GM12878 (cell line): Measurements from ENCODE around the gene C1orf21. TPM values are rescaled to one million over a fixed set of nuclear protein-coding genes. Genes with fewer than 3 reads are reported as not detected.

Source experiments
- ATAC-seq: fragments of 200-7000 bp; cut with Tn5 transposase; 3 replicates; pipeline ENCODE4 v1.9.1; 2020; ENCODE audit warnings: mild to moderate bottlenecking, moderate library complexity
- BruUV-seq: library from RNA; stranded (reverse); fragments of 400-500 nt; replicated peaks from 2 replicates; lab custom pipeline; 2021; lab: Mats Ljungman, UMichigan
- CTCF ChIA-PET: fragments of 300-600 bp; sonication (Branson Sonifier 250); formaldehyde crosslinking; extraction: SDS; loops from one replicate; lab custom pipeline; 2021; ENCODE audit warnings: inconsistent platforms; lab: Yijun Ruan, JAX
- POLR2A ChIA-PET: fragments of 350-600 bp; formaldehyde crosslinking; extraction: SDS; loops from one replicate; lab custom pipeline; 2021; ENCODE audit warnings: inconsistent platforms; lab: Charles Lee
- RAD21 ChIA-PET: fragments of 300-600 bp; sonication (Branson Sonifier 250); formaldehyde crosslinking; loops from one replicate; lab custom pipeline; 2023; ENCODE audit warnings: antibody characterized with exemption; ENCODE audit not compliant: unreplicated experiment; lab: Charles Lee
- SMC1A ChIA-PET: fragments of 300-600 bp; sonication (Branson Sonifier 250); formaldehyde crosslinking; loops from one replicate; lab custom pipeline; 2023; ENCODE audit not compliant: unreplicated experiment, uncharacterized antibody; lab: Charles Lee
- DNase-seq: peaks from one replicate; pipeline ENCODE4 v3.0.0-alpha.2; 2011; ENCODE audit warnings: low read depth, low spot score
- FAIRE-seq: peaks from 3 replicates; lab custom pipeline; 2011; peaks lifted over from hg19 to GRCh38; lab: Jason Lieb, UNC
- H2AFZ ChIP-seq: 2 replicates; pipeline ENCODE4 v1.6.0; 2011; ENCODE audit warnings: low read depth, low read length, control low read depth; ENCODE audit not compliant: control insufficient read depth
- H3K27ac ChIP-seq: 2 replicates; pipeline ENCODE4 v1.5.1; 2011; ENCODE audit warnings: control low read depth; ENCODE audit not compliant: control insufficient read depth, insufficient read depth
- H3K27me3 ChIP-seq, 2 experiments: replicated peaks in 1 of 2; 2 replicates each; pipeline versions ENCODE4 v1.6.0 to v1.6.1; 2011; ENCODE audit warnings: low read length in 1 of 2; ENCODE audit not compliant: control insufficient read depth in 2 of 2, insufficient read depth in 2 of 2
- H3K36me3 ChIP-seq, 2 experiments: 2 replicates each; pipeline ENCODE4 v1.5.1; 2011; ENCODE audit warnings: low read length in 1 of 2; ENCODE audit not compliant: control insufficient read depth in 2 of 2, insufficient read depth in 2 of 2
- H3K4me1 ChIP-seq: 2 replicates; pipeline ENCODE4 v1.6.1; 2011; ENCODE audit warnings: mild to moderate bottlenecking, low read length, moderate library complexity, mixed read lengths; ENCODE audit not compliant: control insufficient read depth, insufficient read depth
- H3K4me2 ChIP-seq: 2 replicates; pipeline ENCODE4 v1.6.0; 2011; ENCODE audit warnings: control low read depth; ENCODE audit not compliant: control insufficient read depth, insufficient read depth
- H3K4me3 ChIP-seq: fragments of 200-600 bp; sonication (generic); 2 replicates; pipeline ENCODE4 v1.5.1; 2016
- H3K79me2 ChIP-seq: 2 replicates; pipeline ENCODE4 v1.6.0; 2011; ENCODE audit warnings: low read length; ENCODE audit not compliant: control insufficient read depth, insufficient read depth
- H3K9ac ChIP-seq: 2 replicates; pipeline ENCODE4 v1.8.0; 2011; ENCODE audit warnings: low read length, control low read depth, mixed read lengths; ENCODE audit not compliant: control insufficient read depth, insufficient read depth
- H3K9me3 ChIP-seq: replicated peaks from 3 replicates; pipeline ENCODE4 v1.5.1; 2011; ENCODE audit warnings: mild to moderate bottlenecking, low read length; ENCODE audit not compliant: control insufficient read depth, insufficient read depth
- H4K20me1 ChIP-seq: 2 replicates; pipeline ENCODE4 v1.6.0; 2011; ENCODE audit not compliant: control insufficient read depth, insufficient read depth
- CBFB ChIP-seq: IDR thresholded peaks from 2 replicates; pipeline ENCODE4 v1.6.1; 2016; ENCODE audit warnings: antibody characterized with exemption, low read depth
- CBX3 ChIP-seq: fragments of 200-600 bp; sonication (generic); IDR thresholded peaks from 2 replicates; pipeline ENCODE4 v1.6.1; 2016; ENCODE audit warnings: low read depth, borderline replicate concordance
- CHD1 ChIP-seq: IDR thresholded peaks from 2 replicates; pipeline ENCODE4 v1.6.1; 2012; ENCODE audit warnings: low read depth, low read length, improper control_type of control experiment
- CHD2 ChIP-seq: IDR thresholded peaks from 2 replicates; pipeline ENCODE4 v1.6.1; 2011; ENCODE audit warnings: low read depth, low read length, improper control_type of control experiment, borderline replicate concordance
- DPF2 ChIP-seq: fragments of 450-650 bp; IDR thresholded peaks from 2 replicates; pipeline ENCODE4 v1.6.1; 2017; ENCODE audit warnings: mild to moderate bottlenecking
- FOXK2 ChIP-seq: fragments of 450-650 bp; IDR thresholded peaks from 2 replicates; pipeline ENCODE4 v1.6.1; 2017; ENCODE audit warnings: mild to moderate bottlenecking, moderate library complexity
- KLF5 ChIP-seq: fragments of 450-650 bp; IDR thresholded peaks from 2 replicates; pipeline ENCODE4 v1.6.1; 2014; ENCODE audit warnings: mild to moderate bottlenecking; ENCODE audit not compliant: partially characterized antibody
- NFYB ChIP-seq: IDR thresholded peaks from 2 replicates; pipeline ENCODE4 v1.6.1; 2011; ENCODE audit warnings: low read depth, mild to moderate bottlenecking, low read length, improper control_type of control experiment, moderate library complexity; ENCODE audit not compliant: insufficient read depth
- RCOR1 ChIP-seq: conservative IDR thresholded peaks from 2 replicates; pipeline ENCODE4 v1.6.1; 2012; ENCODE audit warnings: low read depth, low read length, improper control_type of control experiment
- SUZ12 ChIP-seq: fragments of 200-600 bp; sonication (generic); IDR thresholded peaks from one replicate; pipeline ENCODE4 v1.6.1; 2018; ENCODE audit warnings: antibody characterized with exemption, mild to moderate bottlenecking; ENCODE audit not compliant: unreplicated experiment
- TCF12 ChIP-seq: IDR thresholded peaks from 2 replicates; pipeline ENCODE4 v1.6.1; 2011; ENCODE audit warnings: low read depth, mild to moderate bottlenecking, low read length
- WGBS: methylation state at CpG from one replicate; pipeline ENCODE4 v1.1.6; 2016; ENCODE audit warnings: low lambda C conversion rate; ENCODE audit not compliant: insufficient replicate concordance, insufficient coverage; ENCODE audit errors: missing lambda C conversion rate; 5-methylcytosine and 5-hydroxymethylcytosine counted together
- in situ Hi-C: fragments of 300-500 bp; cut with MboI; formaldehyde crosslinking; loops from 9 replicates; pipeline ENCODE4 v1.14.3; 2018; ENCODE audit warnings: mixed read lengths
- intact Hi-C: fragments of 100-400 bp; cut with micrococcal nuclease; formaldehyde crosslinking; loops from one replicate; pipeline ENCODE4 v1.14.2; 2022; ENCODE audit not compliant: unreplicated experiment
- polyA plus RNA-seq, 11 experiments: library from polyadenylated mRNA; depleted of rRNA in 4 of 11; unstranded in 6 of 11; stranded (reverse) in 5 of 11; fragments of >200 nt; fragmentation: Nextera tagmentation in 4 of 11; fragmentation: Illumina TruSeq in 1 of 11; extraction: Ambion mirVana in 4 of 11; extraction: Trizol in 1 of 11; gene quantifications; 1 replicate in 1 of 11; 2 replicates in 10 of 11; pipeline versions ENCODE4 v1.2.1 to v1.2.3, GENCODE V29; 2011 to 2016; ENCODE audit warnings: inconsistent platforms in 2 of 11, missing spikeins in 2 of 11, low read depth in 1 of 11
- total RNA-seq, 4 experiments: library from RNA; depleted of rRNA in 3 of 4; stranded (reverse); fragments of >200 nt in 3 of 4; fragmentation: Illumina TruSeq in 1 of 4; extraction: Trizol in 1 of 4; gene quantifications; 2 replicates each; pipeline versions ENCODE4 v1.2.1 to v1.2.3, GENCODE V29; 2013 to 2021
- TF ChIP-seq, protein P1 (sequence below): fragments of 450-650 bp; IDR thresholded peaks from 2 replicates; pipeline ENCODE4 v1.6.1; 2017; ENCODE audit warnings: low read depth, mild to moderate bottlenecking, moderate library complexity
- TF ChIP-seq, protein P2 (sequence below): fragments of 450-650 bp; IDR thresholded peaks from 2 replicates; pipeline ENCODE4 v1.6.1; 2016; ENCODE audit warnings: mild to moderate bottlenecking

C1orf21 gene
- total and polyA plus RNA-seq, 10 of the 15 experiments (the other 5 are each of a cell fraction or from before 2014, with no cell fraction given), result 0.03 to 1.6 (median 0.17) TPM; not detected in 3

DNA sequence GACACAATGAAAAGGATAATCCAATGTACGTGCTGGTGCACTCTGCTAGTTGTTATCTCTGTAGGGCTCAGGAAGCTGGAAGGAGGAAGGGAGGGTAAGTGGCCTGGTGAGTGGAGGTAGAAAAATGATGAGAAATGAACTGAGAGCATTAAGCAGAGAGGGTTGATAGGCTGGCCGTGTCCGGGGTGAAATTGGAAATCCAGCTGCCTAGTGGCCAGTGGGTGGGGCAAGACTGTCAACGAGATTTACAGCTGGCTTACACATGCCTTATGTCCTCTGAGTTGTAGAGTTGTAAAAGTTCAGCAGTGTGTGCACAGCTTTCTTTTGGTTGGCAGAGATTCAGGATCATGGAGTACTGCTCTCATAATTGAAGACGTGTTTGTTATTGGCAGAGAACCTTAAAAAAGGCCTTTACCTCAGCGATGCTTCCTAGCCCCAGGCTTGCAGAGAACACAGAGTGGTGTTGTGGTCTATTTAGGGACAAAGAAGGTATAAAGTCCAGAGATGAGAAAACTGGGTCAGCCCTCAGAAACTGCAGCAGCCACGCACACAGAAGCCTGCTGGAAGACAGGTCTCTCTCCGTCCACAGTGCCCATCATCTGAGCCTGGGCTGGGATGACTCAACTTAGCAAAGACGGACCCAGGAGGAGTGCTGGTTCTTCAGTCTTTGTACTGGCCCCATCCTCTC, 235.5 kb downstream of the C1orf21 start:
- no peak for TF ChIP-seq FOXK2
- TF ChIP-seq SUZ12, result no peak
- TF ChIP-seq, protein P1, sequence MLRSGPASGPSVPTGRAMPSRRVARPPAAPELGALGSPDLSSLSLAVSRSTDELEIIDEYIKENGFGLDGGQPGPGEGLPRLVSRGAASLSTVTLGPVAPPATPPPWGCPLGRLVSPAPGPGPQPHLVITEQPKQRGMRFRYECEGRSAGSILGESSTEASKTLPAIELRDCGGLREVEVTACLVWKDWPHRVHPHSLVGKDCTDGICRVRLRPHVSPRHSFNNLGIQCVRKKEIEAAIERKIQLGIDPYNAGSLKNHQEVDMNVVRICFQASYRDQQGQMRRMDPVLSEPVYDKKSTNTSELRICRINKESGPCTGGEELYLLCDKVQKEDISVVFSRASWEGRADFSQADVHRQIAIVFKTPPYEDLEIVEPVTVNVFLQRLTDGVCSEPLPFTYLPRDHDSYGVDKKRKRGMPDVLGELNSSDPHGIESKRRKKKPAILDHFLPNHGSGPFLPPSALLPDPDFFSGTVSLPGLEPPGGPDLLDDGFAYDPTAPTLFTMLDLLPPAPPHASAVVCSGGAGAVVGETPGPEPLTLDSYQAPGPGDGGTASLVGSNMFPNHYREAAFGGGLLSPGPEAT, result no peak
- TF ChIP-seq CHD1, result no peak
- TF ChIP-seq NFYB, result no peak
- TF ChIP-seq, protein P2, sequence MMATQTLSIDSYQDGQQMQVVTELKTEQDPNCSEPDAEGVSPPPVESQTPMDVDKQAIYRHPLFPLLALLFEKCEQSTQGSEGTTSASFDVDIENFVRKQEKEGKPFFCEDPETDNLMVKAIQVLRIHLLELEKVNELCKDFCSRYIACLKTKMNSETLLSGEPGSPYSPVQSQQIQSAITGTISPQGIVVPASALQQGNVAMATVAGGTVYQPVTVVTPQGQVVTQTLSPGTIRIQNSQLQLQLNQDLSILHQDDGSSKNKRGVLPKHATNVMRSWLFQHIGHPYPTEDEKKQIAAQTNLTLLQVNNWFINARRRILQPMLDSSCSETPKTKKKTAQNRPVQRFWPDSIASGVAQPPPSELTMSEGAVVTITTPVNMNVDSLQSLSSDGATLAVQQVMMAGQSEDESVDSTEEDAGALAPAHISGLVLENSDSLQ, result no peak
- TF ChIP-seq DPF2, result no peak
- TF ChIP-seq CHD2, result no peak
- no peak for TF ChIP-seq RCOR1
- TF ChIP-seq KLF5, result no peak
- TF ChIP-seq CBFB, result no peak
- TF ChIP-seq CBX3, result no peak
- no peak for TF ChIP-seq TCF12
- WGBS, result 45% methylated on average over 9 of the region's 9 CpGs
- ChIA-PET SMC1A (no interaction called here), POLR2A (no interaction called here), CTCF (interaction anchor here (1.0 kb wide), 1 partner anchor 69 kb away, joined by 3 read pairs; no protein-coding TSS in a partner anchor), RAD21 (no interaction called here)
- no peak for FAIRE-seq
- intact Hi-C loops (no loop called here), in situ Hi-C loops (no loop called here)
- H3K27me3 ChIP-seq, result peaks cover 0 to 3% of the 10 kb centered on the region in 2 experiments; a peak in 2 of 4 replicates
- no peak overlapping the region for H3K9ac ChIP-seq
- H3K9me3 ChIP-seq, result no peaks in the 10 kb centered on the region
- H3K27ac ChIP-seq, result no peak overlapping the region
- H4K20me1 ChIP-seq, result no peaks in the 10 kb centered on the region
- no peak overlapping the region for H3K4me3 ChIP-seq
- no peaks in the 10 kb centered on the region for H3K79me2 ChIP-seq
- no peak for DNase-seq
- H3K4me1 ChIP-seq, result no peaks in the 10 kb centered on the region
- H3K4me2 ChIP-seq, result no peak overlapping the region
- no TSS peak for BruUV-seq
- no peak overlapping the region for H2AFZ ChIP-seq
- H3K36me3 ChIP-seq, result no peaks in the 10 kb centered on the region
- ATAC-seq, result no peak
